GM12891 (cell line): ENCODE data around the gene POLR3F.
"Not testable (repeated sequence)": the region's sequence is repeated elsewhere in the genome, so short reads cannot be mapped to it uniquely, and the experiment has no call there.

ENCODE experiments used
- DNase-seq: peaks from one replicate; pipeline ENCODE4 v3.0.0; 2011; ENCODE audit warnings: low spot score; ENCODE audit not compliant: insufficient read length
- FAIRE-seq: peaks from 2 replicates; lab custom pipeline; 2011; peaks lifted over from hg19 to GRCh38; lab: Jason Lieb, UNC
- PAX5 ChIP-seq: IDR thresholded peaks from 2 replicates; pipeline ENCODE4 v1.6.1; 2011; ENCODE audit warnings: low read length, moderate library complexity, mild to moderate bottlenecking; ENCODE audit not compliant: insufficient read depth, severe bottlenecking
- POLR2A ChIP-seq: IDR thresholded peaks from 2 replicates; pipeline ENCODE4 v1.6.1; 2011; ENCODE audit warnings: low read depth, low read length, control low read depth
- POLR2AphosphoS5 ChIP-seq: IDR thresholded peaks from 2 replicates; pipeline ENCODE4 v1.6.1; 2011; ENCODE audit warnings: low read depth, low read length, control low read depth
- POU2F2 ChIP-seq: IDR thresholded peaks from 2 replicates; pipeline ENCODE4 v1.6.1; 2011; ENCODE audit warnings: low read depth, mild to moderate bottlenecking, control low read depth, low read length, moderate library complexity
- SPI1 ChIP-seq: IDR thresholded peaks from 2 replicates; pipeline ENCODE4 v1.6.1; 2011; ENCODE audit warnings: low read depth, low read length, control low read depth
- TAF1 ChIP-seq: IDR thresholded peaks from 2 replicates; pipeline ENCODE4 v1.6.1; 2011; ENCODE audit warnings: low read depth, low read length, control low read depth

The POLR3F gene

DNA sequence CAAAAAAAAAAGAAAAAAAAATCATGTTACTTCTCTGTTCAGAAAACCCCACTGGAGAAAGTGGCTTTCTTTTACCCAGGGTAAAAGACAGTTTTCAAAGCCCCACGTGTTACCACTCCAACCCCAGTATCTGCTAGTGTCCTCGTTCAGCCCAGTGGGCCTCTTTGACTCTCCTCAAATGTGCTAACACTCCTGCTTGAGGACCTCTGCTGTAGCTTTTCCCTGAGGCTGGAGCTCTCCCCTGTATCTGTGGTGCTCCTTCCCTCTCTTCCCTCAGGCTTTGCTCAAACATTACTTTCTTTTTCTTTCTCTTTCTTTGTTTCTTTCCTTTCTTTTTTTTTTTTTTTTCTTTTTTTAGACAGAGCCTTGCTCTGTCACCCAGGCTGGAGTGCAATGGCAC is 55.9 kb downstream of the POLR3F start:
- DNase-seq (no peak), FAIRE-seq (no peak)
- TF ChIP-seq POU2F2 (no peak), POLR2A (no peak)

DNA sequence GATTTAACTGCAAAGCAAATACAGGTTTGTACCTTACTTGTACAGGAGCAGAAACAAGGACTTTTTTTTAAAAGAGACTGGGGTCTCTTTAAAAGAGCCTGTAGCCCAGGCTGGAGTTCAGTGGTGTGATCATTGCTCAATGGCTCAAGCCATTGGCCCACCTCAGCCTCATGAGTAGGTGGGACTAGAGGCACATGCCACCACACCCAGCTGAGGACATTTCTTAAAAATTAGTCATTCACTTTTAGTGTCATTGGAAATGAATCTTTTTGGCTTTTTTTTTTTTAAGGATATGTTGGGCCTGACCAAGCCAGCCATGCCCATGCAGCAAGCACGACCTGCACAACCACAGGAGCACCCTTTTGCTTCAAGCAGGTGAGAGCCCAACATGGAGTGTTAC is 57.5 kb downstream of the POLR3F start:
- TF ChIP-seq POLR2AphosphoS5, result no peak
- no peak for TF ChIP-seq PAX5
- no peak for TF ChIP-seq TAF1
- no peak for TF ChIP-seq POLR2A
- TF ChIP-seq SPI1, result no peak
- no peak for TF ChIP-seq POU2F2
- FAIRE-seq, result no peak
- DNase-seq, result no peak

DNA sequence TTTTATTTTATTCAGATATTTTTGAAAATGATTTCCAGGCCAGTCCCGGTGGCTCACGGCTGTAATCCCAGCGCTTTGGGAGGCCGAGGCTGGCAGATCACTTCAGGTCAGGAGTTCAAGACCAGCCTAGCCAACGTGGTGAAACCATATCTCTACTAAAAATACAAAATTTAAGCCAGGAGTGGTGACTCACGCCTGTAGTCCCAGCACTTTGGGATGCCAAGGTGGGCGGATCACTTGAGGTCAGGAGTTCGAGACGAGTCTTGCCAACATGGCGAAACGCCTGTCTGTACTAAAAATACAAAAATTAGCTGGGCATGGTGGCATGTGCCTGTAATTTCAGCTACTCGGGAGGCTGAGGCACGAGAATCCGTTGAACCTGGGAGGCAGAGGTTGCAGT is 59.6 kb downstream of the POLR3F start:
- FAIRE-seq, result not testable (repeated sequence)

DNA sequence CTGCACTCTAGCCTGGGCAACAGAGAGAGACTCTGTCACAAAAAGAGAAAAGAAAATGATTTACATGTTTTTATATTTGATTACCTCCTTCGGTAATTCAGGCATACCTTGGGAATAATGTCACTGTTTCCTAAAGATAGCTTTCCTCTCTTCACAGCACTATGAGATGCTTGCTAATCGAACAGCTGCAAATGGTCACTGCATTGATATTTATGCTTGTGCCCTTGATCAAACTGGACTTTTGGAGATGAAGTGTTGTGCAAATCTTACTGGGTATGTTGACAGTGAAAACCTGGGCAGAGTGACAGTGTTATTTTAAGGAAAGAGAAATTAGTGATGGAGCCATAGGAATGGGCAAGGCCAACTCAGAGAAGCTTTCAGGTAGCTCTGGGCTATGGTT is 60.1 kb downstream of the POLR3F start:
- FAIRE-seq, result no peak

More for the DNA sequence above, 59.6 kb downstream of the POLR3F start:
- DNase-seq, result not testable (repeated sequence)

DNA sequence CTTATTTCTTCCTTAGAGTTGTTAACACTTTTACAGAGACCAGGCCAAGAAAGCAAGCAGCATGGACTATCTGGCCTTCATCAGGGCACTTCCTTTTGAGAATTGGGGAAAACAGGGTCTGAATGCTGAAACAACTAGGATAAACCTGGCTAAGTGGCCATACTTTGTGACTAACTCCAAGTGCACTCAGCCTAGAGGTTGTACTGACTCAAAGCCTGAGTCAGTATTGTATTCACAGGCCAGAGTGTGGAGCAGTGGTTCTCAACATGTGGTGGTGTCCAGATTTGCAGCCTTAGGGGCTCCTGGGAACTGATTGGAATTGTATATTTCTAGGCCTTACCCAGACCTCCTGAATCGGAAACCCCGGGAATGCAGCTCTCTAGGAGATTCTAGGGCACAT is 60.6 kb downstream of the POLR3F start:
- no peak for DNase-seq
- FAIRE-seq, result no peak
- TF ChIP-seq SPI1 (no peak), POU2F2 (no peak), POLR2A (no peak), POLR2AphosphoS5 (no peak), TAF1 (no peak), PAX5 (no peak)

More for the DNA sequence above, 60.1 kb downstream of the POLR3F start:
- DNase-seq, result no peak
- TF ChIP-seq TAF1 (no peak), PAX5 (no peak), POLR2AphosphoS5 (no peak), SPI1 (no peak), POLR2A (no peak), POU2F2 (no peak)

DNA sequence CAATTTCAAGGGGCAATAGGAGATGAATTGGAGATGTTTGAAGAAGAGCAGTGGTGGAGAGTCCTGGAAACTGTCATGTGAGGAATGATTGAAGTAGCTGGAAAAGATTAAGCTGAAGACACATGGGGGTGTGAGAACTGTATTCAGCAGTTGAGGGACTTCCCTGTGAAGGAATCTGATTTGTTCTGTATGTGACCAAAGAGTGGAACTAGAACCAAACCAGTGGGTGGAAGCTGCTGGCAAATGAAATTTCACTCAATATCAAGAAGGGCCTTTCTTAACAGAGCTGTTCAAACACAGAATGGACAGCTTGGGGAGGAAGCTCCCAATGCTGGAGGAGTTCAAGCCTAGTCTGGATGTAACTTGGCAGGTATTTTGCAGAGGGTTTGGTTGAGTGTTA is 61.9 kb downstream of the POLR3F start:
- FAIRE-seq (no peak), DNase-seq (no peak)
- TF ChIP-seq PAX5, result no peak
- TF ChIP-seq POU2F2, result no peak
- TF ChIP-seq POLR2A, result no peak
- no peak for TF ChIP-seq TAF1

DNA sequence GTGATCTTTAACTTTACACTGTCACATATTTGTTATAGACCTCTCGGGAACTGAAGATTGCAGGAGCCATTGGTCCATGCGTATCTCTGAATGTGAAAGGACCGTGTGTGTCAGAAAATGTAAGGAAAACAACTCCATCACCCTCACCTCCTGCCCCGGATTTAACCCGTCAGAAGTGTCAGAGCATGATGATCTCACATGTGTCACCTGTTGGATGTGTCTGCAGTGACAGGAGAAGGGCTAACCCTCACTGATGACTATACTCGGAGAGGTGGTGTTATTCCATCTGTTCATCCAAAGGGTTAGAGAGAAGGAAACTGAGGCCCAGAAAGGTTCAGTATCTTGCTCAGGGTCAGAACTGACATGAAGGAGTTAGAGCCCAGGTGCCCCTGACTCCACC is 65.4 kb downstream of the POLR3F start:
- no peak for TF ChIP-seq PAX5
- TF ChIP-seq POU2F2, result no peak
- TF ChIP-seq SPI1, result no peak
- no peak for TF ChIP-seq POLR2AphosphoS5
- TF ChIP-seq TAF1, result no peak
- no peak for TF ChIP-seq POLR2A
- no peak for FAIRE-seq
- no peak for DNase-seq

DNA sequence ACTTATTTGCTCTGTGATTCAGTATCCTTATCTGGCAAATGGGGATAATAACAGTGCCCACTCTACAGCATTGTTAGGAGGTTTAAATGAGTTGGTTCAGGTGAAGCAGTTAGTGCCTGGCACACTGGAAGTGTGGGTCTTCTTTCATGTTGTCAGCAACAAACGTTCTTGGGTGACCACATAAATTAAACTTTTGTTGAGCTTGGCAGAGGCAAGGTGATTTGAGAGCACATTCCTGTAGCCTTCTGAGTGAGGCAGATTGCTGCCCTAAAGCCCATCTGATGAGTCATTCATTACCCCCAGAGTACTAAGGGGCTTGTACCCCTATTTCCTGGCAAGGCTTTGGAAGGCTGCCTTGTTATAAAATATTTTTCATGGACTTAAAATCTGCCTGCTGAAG is 66.3 kb downstream of the POLR3F start:
- TF ChIP-seq SPI1 (no peak), POU2F2 (no peak), POLR2AphosphoS5 (no peak), PAX5 (no peak), POLR2A (no peak), TAF1 (no peak)
- no peak for DNase-seq
- peak; percentile 20 for FAIRE-seq

DNA sequence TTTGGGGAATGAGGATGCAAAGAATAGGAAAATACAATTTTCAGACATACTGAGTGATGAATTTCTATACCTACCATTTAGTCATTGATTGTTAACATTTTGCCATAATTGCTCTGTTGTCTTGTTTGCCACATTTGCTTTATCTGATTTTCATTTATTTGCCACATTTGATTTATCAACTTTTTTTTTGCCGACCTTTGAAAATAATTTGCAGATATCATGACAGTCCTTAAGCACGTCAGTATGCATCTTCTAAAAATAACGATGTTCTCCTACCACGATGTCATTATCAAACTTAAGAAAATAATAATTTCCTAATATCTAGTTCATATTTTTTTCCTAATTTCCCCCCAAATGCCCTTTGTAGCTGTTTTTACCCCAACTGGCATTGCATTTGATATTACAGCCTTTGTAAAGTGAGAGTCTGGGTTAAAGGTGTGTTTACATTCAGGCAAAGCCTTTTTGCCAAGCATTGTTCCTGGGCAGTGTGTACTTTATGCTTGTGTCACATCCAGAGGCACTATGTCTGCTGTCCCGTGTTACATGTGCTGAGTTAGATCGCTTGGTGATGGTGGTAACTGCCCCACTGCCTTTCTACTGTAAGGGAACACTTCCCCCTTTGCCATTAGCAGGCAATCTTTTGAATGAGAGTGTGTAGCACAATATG is 66.9 kb downstream of the POLR3F start:
- FAIRE-seq, result no peak
- TF ChIP-seq POLR2A, result no peak
- TF ChIP-seq POLR2AphosphoS5, result no peak
- no peak for TF ChIP-seq TAF1
- TF ChIP-seq PAX5, result no peak
- no peak for TF ChIP-seq POU2F2
- no peak for TF ChIP-seq SPI1
- DNase-seq, result no peak
